AG08395 (cell line): ENCODE data around the gene RGS5.

Experiments
- DNase-seq: peaks from one replicate; pipeline ENCODE4 v3.0.0; 2012; ENCODE audit warnings: mixed read lengths, low spot score

Gene RGS5

DNA sequence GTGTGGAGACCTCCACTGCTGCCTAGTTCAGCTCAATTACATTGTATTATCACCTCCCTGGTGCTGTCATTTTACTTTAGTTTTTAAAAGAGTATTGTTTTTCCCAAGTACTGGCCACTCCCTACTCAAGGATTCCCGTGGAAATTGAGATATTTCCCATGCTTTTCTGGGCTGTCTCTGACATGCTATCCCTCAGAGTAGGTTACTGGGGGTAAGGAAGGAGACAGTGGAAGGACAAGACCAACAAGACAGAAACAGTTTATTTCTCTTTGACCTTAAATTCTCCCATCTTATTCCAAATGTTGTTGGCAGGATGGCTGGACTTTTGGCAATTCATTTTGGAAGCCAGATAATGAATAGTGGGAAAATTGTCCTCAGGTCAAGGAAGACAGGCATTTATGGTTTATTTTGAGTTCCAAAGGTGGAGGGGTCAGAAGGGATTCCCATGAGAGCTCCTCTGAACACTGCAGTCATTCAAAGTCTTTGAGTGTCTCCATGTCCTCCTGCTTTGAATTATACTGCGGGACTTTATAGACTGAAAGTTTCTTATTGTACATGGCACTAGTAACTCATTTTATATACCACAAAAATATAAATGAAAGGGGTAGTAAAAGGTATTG lies 20.3 kb downstream of the RGS5 start:
- DNase-seq, result no peak

- DNase-seq, result no peak
These were observed 24.1 kb downstream of the RGS5 start for GRCh38 chr1:163178628-163179027.

GRCh38 chr1:163176797-163177196 lies 25.9 kb downstream of the RGS5 start:
- no peak for DNase-seq

DNA sequence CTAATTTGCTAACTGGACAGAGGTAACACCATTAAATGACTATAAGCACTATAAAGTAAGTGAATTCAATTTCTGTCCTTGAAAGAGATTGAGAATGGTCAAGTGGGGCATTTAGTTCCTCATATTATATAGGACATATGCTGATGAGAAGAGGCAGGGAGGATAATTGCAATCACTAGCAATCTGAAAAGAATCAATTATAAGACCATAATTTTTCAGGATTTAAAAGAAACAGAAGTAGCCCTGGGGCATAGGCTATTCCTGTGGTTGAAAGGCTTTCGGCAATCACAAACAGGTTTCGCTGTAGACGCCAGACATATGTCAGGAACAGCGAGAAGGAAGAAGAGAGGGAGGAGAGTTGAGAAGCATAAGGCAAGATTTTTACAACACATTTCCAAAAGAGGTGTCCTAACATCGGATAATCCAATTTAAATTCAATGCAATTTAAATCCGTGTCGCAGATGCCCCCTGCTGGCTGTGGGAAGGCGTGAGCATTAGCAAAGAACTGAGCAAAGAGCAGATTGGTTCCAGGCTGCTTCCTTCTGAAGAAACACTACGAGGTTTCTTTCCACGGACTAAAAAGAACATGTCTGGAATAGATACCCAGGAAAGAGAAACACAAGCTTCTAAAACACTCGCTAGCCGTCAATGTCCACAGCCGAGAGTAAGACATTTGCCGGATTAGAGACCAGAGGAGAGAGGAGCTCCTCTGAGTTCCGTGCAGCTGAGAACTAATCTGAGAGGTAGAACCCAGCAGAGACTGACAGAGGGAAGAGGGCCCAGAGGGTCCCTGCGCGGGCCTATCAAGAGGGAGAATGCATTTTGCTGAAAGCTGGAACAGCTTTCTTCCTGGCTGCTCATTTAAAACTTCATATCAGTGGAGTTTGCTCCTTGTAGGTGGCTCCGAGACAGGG lies 27.9 kb downstream of the RGS5 start:
- DNase-seq, result peak; percentile 64

- peak; percentile 19 for DNase-seq
These were observed 29.6 kb downstream of the RGS5 start for GRCh38 chr1:163173121-163173520.

GRCh38 chr1:163172596-163172995 lies 30.1 kb downstream of the RGS5 start:
- no peak for DNase-seq

DNA sequence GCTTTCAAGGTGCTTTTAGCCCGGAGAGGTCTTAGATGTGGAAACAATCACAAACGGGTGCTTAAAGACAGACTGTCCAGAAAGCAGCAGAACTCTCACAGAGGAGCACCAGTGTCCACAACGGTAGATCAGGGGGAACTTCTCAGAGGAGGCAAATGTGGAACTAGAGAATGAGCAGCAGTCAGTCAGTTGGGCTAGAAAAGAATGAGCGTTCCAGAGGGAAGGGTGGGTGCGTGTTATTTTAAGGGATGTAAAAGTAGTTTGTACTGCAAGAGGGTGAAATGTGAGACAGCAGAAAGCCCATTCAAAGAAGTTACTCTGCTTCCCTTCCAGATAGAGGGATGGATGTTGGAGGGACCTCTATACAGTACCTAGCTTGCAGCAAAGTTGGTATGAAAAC lies 30.9 kb downstream of the RGS5 start:
- no peak for DNase-seq

GRCh38 chr1:163170975-163171676 lies 31.6 kb downstream of the RGS5 start:
- DNase-seq, result peak; percentile 23

- DNase-seq, result peak; percentile 18
These were observed 32.4 kb downstream of the RGS5 start for GRCh38 chr1:163170331-163170730.

DNA sequence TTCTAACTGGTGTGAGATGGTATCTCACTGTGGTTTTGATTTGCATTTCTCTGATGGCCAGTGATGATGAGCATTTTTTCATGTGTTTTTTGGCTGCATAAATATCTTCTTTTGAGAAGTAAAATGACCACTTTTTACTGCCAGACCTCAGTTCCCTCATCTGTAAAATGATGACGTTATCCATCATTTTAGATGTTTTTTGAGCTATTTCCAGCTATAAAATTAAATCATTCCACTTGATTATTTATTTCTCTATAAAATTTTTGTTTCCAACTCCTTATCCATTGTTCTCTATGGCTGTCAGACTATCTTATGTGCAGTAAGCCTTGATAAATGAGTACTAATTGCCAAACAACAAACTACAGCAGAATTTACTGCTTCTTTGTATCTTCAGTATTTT lies 33.2 kb downstream of the RGS5 start:
- no peak for DNase-seq

GRCh38 chr1:163168053-163168452 lies 34.7 kb downstream of the RGS5 start:
- peak; percentile 92 for DNase-seq

GRCh38 chr1:163166886-163167555 lies 35.7 kb downstream of the RGS5 start:
- no peak for DNase-seq

DNA sequence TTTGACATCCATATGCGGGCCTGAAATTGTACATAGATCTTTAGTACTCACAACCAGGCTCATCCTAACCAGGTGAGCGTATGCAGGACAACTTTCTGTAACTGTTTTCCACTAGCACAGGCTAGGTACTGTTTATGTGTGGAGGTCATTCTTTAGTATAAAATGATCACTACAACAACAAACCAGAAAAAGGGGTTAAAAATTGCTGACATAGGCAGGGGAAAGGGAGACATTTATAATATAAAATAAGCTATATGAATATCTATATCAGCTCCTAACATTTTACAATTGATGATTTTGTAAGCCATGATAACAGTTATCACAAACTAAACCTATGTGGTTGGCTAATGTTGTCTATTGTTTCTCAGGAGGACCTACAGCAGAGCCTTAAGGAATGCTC lies 37.6 kb downstream of the RGS5 start:
- no peak for DNase-seq

- no peak for DNase-seq
These were observed 38.7 kb downstream of the RGS5 start for GRCh38 chr1:163163881-163164582.

DNA sequence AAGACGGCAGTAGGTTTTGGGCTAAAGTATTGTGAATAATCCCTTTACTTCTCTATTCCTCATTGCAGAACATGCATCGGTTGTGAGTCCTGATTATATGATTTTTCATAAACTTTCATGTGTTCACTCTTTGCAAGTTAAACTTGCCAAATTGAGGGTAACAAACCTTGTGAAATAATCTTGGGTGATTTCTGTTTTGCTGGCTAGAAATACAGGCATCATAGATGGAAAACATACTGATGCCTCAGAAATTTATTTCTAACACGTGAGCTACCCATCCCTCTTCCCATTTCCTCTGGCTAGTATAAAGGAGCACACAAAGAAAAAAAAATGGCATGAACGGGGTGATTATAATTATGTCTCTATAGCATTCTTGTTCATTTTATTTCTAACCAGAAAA lies 39.6 kb downstream of the RGS5 start:
- DNase-seq, result no peak

DNA sequence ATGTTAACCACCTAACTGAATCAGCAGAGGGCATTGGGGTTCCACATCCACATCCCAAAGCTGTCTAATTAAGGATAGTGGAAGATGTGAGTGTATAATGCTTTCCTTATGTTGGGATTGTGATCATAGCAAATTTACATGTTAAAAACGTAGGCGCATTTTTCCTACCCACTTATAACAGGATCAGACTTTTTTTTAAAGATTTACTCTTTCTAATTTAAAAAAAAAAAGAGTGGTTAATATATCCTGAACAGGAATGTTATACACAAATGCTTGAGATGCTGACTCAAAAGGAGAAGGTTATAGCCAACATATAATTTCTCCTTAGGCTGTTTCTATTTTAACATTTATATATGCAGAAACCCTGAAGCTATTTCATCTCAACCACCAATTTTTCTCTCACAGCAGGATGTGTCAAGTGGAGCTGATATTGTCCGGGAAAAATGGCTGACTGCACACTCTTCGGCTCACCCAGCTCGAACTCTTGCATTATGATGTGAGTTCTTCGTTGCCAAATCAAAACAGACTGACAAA lies 40.3 kb downstream of the RGS5 start:
- no peak for DNase-seq

DNA sequence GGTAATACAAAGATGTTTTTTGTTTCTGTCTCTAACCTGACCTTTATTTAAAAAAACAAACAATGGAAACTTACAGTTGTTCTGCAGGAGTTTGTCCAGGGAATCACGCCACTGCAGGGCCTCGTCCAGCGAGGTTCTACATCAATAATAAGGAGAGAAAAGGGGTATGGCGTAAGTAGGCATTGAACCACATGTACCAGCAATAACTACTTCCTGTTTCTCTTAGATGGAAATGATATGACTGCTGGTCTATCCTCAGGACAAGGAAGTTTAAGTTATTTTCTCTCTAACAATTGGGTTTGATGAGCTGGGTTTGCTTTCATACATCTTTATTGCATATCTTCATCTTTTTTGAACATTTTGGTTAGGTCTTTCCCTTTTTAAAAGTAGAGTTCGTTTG lies 40.9 kb downstream of the RGS5 start:
- DNase-seq, result no peak

- DNase-seq, result no peak
These were observed 41.4 kb downstream of the RGS5 start for GRCh38 chr1:163161337-163161736.

DNA sequence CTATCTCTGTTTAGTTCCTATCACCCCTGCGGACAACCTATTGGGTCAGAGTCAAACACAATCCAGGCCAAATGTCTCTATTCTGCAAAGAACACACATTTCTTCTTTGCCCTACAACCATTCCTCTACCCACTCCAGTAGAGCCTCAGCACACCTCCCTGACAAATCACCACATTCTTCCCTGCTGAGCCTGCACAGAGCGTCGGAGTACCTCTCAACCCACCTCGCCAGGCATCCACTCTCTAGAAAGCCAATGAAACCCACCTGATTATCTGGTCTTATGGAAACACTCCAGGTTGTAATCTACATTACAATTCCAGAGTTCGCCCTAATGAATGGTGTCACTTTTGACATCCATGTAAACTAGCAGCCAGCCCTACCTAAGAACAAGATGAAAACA lies 47.1 kb downstream of the RGS5 start:
- no peak for DNase-seq

- DNase-seq, result no peak
These were observed 53.8 kb downstream of the RGS5 start for GRCh38 chr1:163148911-163149310.

DNA sequence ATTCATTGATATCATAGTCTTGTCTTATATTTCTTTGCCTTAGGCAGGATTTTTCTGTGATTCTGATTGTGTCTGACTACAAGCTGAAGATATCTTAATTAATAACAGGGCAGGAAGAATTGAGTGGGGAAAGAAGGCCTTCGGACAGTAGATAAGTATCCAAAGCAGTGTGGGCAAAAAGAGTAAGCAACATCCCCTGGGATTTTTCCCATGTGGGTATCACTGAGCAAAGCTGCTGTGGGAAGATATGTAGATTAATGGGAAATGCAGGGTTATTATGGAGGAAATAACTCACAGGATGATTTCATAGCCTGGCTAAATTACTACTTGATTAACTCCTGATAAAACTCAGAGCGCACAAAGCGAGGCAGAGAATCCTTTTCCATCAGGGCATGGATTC lies 55.7 kb downstream of the RGS5 start:
- no peak for DNase-seq

DNA sequence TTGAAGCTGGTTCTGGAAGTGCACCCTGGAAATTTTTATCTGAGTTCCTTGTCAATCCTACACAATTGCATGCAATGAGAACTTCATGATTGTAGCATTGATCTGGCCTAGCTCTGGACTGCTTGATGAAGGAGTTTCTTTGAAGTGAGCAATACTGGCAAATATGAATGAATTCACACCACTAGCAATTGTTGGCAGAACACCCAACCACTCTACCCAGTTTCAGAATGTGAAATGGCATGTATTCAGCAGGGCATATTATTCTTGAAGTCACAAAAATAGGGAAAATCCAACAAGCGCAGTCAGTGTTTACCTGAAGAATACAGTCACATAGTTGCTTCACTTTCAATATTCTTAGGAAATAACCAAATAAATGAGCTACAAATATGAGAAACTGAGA lies 57.3 kb downstream of the RGS5 start:
- no peak for DNase-seq
